ENCODE results near the gene UGCG.

DNA sequence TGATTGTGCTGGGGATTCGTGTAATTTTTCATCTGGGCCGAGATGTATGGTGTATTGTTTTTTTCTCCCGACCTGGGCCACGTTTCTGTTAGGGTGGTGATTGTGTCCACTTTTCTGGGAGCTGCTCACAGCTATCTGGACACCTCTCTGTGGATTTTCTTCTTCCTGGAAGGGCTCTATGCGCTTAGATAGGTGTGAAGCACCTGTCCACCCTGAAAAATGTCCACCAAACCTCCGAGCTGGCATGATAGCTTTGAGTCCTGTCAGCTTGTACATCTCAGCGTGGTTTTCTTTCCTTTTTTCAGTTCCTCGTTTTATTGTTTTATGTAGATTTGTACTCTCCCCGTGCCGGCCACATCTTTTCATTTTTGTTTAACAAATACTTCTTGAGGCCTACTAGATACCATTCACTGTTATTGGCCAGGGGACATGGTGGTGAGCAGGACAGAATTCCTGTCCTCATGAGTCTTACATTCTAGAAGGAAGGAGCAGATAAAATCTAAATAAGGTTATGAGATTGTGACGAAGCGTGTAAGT lies 1.1 kb downstream of the UGCG start:
- TF ChIP-seq, protein P1, sequence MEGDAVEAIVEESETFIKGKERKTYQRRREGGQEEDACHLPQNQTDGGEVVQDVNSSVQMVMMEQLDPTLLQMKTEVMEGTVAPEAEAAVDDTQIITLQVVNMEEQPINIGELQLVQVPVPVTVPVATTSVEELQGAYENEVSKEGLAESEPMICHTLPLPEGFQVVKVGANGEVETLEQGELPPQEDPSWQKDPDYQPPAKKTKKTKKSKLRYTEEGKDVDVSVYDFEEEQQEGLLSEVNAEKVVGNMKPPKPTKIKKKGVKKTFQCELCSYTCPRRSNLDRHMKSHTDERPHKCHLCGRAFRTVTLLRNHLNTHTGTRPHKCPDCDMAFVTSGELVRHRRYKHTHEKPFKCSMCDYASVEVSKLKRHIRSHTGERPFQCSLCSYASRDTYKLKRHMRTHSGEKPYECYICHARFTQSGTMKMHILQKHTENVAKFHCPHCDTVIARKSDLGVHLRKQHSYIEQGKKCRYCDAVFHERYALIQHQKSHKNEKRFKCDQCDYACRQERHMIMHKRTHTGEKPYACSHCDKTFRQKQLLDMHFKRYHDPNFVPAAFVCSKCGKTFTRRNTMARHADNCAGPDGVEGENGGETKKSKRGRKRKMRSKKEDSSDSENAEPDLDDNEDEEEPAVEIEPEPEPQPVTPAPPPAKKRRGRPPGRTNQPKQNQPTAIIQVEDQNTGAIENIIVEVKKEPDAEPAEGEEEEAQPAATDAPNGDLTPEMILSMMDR (IDR thresholded peaks at IDR 0.05): no peak
- no peak for TF ChIP-seq EZH2 (IDR thresholded peaks at IDR 0.05; ENCODE audit: borderline replicate concordance, insufficient read depth, low read depth, low read length, poor library complexity, severe bottlenecking)

Data from B cell (primary cell).